Trophoblast cell (in vitro differentiated cells and primary cell): ENCODE data around the gene DCC.

ENCODE experiments used
- DNase-seq, 2 donors: peaks; one replicate each; pipeline ENCODE4 v3.0.0-alpha.2; 2016
- H2AFZ ChIP-seq: 2 replicates; pipeline ENCODE4 v1.6.1; 2013; ENCODE audit warnings: low read length, moderate library complexity, mild to moderate bottlenecking; ENCODE audit not compliant: insufficient read depth, poor library complexity
- H2AK5ac ChIP-seq: 2 replicates; pipeline ENCODE4 v1.6.1; 2013; ENCODE audit warnings: mild to moderate bottlenecking, low read length
- H2BK120ac ChIP-seq: 2 replicates; pipeline ENCODE4 v1.6.1; 2013; ENCODE audit warnings: low read length, mild to moderate bottlenecking, moderate library complexity; ENCODE audit not compliant: insufficient read depth, poor library complexity
- H2BK12ac ChIP-seq: 2 replicates; pipeline ENCODE4 v1.6.1; 2013; ENCODE audit warnings: mild to moderate bottlenecking, low read length, moderate library complexity
- H2BK5ac ChIP-seq: 2 replicates; pipeline ENCODE4 v1.6.1; 2013; ENCODE audit warnings: low read length, low read depth, moderate library complexity, mild to moderate bottlenecking; ENCODE audit not compliant: poor library complexity
- H3K14ac ChIP-seq: 2 replicates; pipeline ENCODE4 v1.6.1; 2013; ENCODE audit warnings: mild to moderate bottlenecking, low read length
- H3K18ac ChIP-seq: 2 replicates; pipeline ENCODE4 v1.6.1; 2013; ENCODE audit warnings: mild to moderate bottlenecking, low read length
- H3K23ac ChIP-seq: 2 replicates; pipeline ENCODE4 v1.6.1; 2013; ENCODE audit warnings: low read length
- H3K27ac ChIP-seq: 2 replicates; pipeline ENCODE4 v1.5.1; 2013; ENCODE audit warnings: low read depth, mild to moderate bottlenecking, inconsistent platforms, low read length, moderate library complexity
- H3K27me3 ChIP-seq: 2 replicates; pipeline ENCODE4 v1.6.1; 2013; ENCODE audit warnings: inconsistent platforms, mild to moderate bottlenecking, low read length, moderate library complexity; ENCODE audit not compliant: insufficient read depth
- H3K36me3 ChIP-seq, 2 experiments: 1 replicate in 1 of 2; 2 replicates in 1 of 2; pipeline ENCODE4 v1.6.1; 2013; ENCODE audit warnings: low read length in 2 of 2, mild to moderate bottlenecking in 2 of 2, moderate library complexity in 1 of 2; ENCODE audit not compliant: insufficient read depth in 2 of 2, control insufficient read depth in 1 of 2
- H3K4ac ChIP-seq: 2 replicates; pipeline ENCODE4 v1.6.1; 2013; ENCODE audit warnings: low read depth, mild to moderate bottlenecking, low read length, moderate library complexity
- H3K4me1 ChIP-seq, 2 experiments: 1 replicate in 1 of 2; 2 replicates in 1 of 2; pipeline ENCODE4 v1.6.1; 2013; ENCODE audit warnings: low read length in 2 of 2, mild to moderate bottlenecking in 2 of 2, moderate library complexity in 1 of 2; ENCODE audit not compliant: insufficient read depth in 2 of 2, control insufficient read depth in 1 of 2
- H3K4me2 ChIP-seq: 2 replicates; pipeline ENCODE4 v1.6.1; 2013; ENCODE audit warnings: inconsistent platforms, mild to moderate bottlenecking, low read length, moderate library complexity
- H3K4me3 ChIP-seq: 2 replicates; pipeline ENCODE4 v1.5.1; 2013; ENCODE audit warnings: mild to moderate bottlenecking, low read depth, low read length, inconsistent platforms
- H3K79me1 ChIP-seq: one replicate; pipeline ENCODE4 v1.6.1; 2013; ENCODE audit warnings: low read length
- H3K79me2 ChIP-seq: 2 replicates; pipeline ENCODE4 v1.6.1; 2013; ENCODE audit warnings: low read length, mild to moderate bottlenecking; ENCODE audit not compliant: control insufficient read depth, insufficient read depth, poor library complexity
- H3K9ac ChIP-seq: 2 replicates; pipeline ENCODE4 v1.6.1; 2013; ENCODE audit warnings: mild to moderate bottlenecking, low read length
- H3K9me3 ChIP-seq: 2 replicates; pipeline ENCODE4 v1.6.1; 2013; ENCODE audit warnings: low read depth, mild to moderate bottlenecking, control low read depth, inconsistent platforms, low read length; ENCODE audit not compliant: insufficient read depth
- H4K12ac ChIP-seq: 2 replicates; pipeline ENCODE4 v1.6.1; 2013; ENCODE audit warnings: low read depth, mild to moderate bottlenecking, low read length, moderate library complexity
- H4K8ac ChIP-seq: 2 replicates; pipeline ENCODE4 v1.6.1; 2013; ENCODE audit warnings: low read depth, mild to moderate bottlenecking, low read length, moderate library complexity
- H4K91ac ChIP-seq: one replicate; pipeline ENCODE4 v1.6.1; 2013; ENCODE audit warnings: low read depth, mild to moderate bottlenecking, low read length, moderate library complexity
- WGBS: extraction: QIAGEN DNeasy Blood & Tissue Kit; methylation state at CpG from one replicate; pipeline ENCODE4 v1.1.7; 2013; ENCODE audit warnings: missing lambda C conversion rate; ENCODE audit not compliant: insufficient read length, insufficient coverage; ENCODE audit errors: extremely low coverage; 5-methylcytosine and 5-hydroxymethylcytosine counted together

Gene DCC

DNA sequence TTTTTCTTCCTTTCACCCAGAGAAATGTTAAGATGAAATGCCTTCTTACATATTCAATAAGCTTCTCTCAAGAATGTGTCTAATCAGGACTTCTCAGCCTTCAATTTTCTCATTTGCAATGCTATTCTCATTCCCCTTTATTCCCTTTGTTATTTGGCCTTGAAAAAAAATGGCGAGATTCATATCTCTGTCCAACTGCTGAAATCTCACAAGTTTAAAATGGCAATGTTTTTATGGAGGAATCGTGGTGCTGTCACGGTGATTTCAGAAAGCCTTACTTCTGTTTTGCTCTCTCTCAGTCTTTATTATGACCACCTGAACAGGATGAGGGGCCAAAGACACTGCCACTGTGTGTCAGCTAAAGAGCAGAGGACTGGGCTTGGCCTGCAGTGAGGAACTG is 928.5 kb downstream of the DCC start:
- Histone ChIP-seq H3K27ac (no peak overlapping the region), H3K23ac (no peak overlapping the region), H3K36me3 (no peaks in the 10 kb centered on the region), H3K79me1 (no peaks in the 10 kb centered on the region), H2AK5ac (no peak overlapping the region), H2BK5ac (no peak overlapping the region), H3K18ac (no peak overlapping the region), H3K4me3 (no peak overlapping the region), H4K8ac (no peak overlapping the region), H4K91ac (no peak overlapping the region), H3K14ac (no peak overlapping the region), H3K9me3 (no peaks in the 10 kb centered on the region), H2AFZ (no peak overlapping the region), H2BK12ac (no peak overlapping the region), H3K9ac (no peak overlapping the region), H3K79me2 (no peaks in the 10 kb centered on the region), H3K4me1 (no peaks in the 10 kb centered on the region), H4K12ac (no peak overlapping the region), H3K27me3 (no peaks in the 10 kb centered on the region), H2BK120ac (no peak overlapping the region), H3K4me2 (no peak overlapping the region), H3K4ac (no peak overlapping the region)
- no CpG with 5 or more reads among the region's 3 CpGs for WGBS
- no peak for DNase-seq

DNA sequence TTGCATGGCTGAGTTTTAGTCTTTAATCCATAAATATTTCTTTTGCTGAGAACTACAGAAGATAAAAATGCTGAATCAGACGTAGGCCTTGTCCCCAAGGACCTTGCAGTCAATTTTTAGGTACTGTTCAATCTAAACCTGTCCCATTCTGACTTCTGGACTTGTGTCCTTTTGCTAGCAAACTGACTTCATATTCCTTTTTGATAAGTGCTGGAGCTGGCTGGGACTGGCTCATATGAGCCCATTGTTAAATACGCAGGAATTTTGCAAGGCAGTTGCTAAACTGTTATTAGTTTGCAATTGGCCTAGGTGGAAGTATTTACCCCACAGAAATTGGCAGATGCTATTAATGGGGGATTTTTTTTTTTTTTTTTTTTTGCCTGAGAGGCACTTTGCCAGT is 941.4 kb downstream of the DCC start:
- H4K91ac ChIP-seq: no peak overlapping the region
- no peaks in the 10 kb centered on the region for H3K4me1 ChIP-seq
- no peak overlapping the region for H3K23ac ChIP-seq
- H2BK120ac ChIP-seq: no peak overlapping the region
- no CpG with 5 or more reads among the region's 2 CpGs for WGBS
- no peaks in the 10 kb centered on the region for H3K27me3 ChIP-seq
- H2BK12ac ChIP-seq: no peak overlapping the region
- no peaks in the 10 kb centered on the region for H3K36me3 ChIP-seq
- no peak overlapping the region for H3K14ac ChIP-seq
- no peak for DNase-seq
- H2AFZ ChIP-seq: no peak overlapping the region
- H3K9me3 ChIP-seq: no peaks in the 10 kb centered on the region
- no peak overlapping the region for H3K9ac ChIP-seq
- H3K27ac ChIP-seq: no peak overlapping the region
- H2AK5ac ChIP-seq: no peak overlapping the region
- no peak overlapping the region for H4K8ac ChIP-seq
- no peaks in the 10 kb centered on the region for H3K79me1 ChIP-seq
- no peak overlapping the region for H3K18ac ChIP-seq
- H3K4me2 ChIP-seq: no peak overlapping the region
- no peak overlapping the region for H3K4ac ChIP-seq
- no peaks in the 10 kb centered on the region for H3K79me2 ChIP-seq
- no peak overlapping the region for H2BK5ac ChIP-seq
- H3K4me3 ChIP-seq: no peak overlapping the region
- no peak overlapping the region for H4K12ac ChIP-seq

DNA sequence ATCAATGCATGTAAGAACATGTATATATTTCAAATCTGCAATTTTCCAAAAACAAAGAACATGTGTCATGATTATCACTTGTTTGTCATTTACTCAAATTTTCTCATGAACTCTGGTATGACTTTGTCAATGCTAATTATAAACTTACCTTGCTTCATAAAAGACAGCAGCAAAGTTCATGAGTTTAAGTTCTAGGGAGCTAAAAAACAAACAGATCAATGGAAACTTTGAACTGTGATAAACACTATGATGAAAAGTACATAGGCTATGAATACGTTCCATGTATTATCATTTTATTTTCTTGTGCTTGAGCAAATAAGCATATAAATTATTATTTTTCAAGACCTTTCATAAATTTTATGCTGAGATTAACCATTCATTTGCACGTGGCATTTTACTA is 943.7 kb downstream of the DCC start:
- Histone ChIP-seq H3K4ac (no peak overlapping the region), H2AK5ac (no peak overlapping the region), H3K79me1 (no peaks in the 10 kb centered on the region), H3K14ac (no peak overlapping the region), H3K4me1 (no peaks in the 10 kb centered on the region), H2BK12ac (no peak overlapping the region), H3K9me3 (no peaks in the 10 kb centered on the region), H2AFZ (no peak overlapping the region), H3K27ac (no peak overlapping the region), H3K4me3 (no peak overlapping the region), H3K18ac (no peak overlapping the region), H4K12ac (no peak overlapping the region), H2BK5ac (no peak overlapping the region), H3K4me2 (no peak overlapping the region), H3K9ac (no peak overlapping the region), H3K27me3 (no peaks in the 10 kb centered on the region), H4K8ac (no peak overlapping the region), H3K36me3 (no peaks in the 10 kb centered on the region), H3K79me2 (no peaks in the 10 kb centered on the region), H2BK120ac (no peak overlapping the region), H3K23ac (no peak overlapping the region), H4K91ac (no peak overlapping the region)
- no CpG with 5 or more reads among the region's 2 CpGs for WGBS
- no peak for DNase-seq

DNA sequence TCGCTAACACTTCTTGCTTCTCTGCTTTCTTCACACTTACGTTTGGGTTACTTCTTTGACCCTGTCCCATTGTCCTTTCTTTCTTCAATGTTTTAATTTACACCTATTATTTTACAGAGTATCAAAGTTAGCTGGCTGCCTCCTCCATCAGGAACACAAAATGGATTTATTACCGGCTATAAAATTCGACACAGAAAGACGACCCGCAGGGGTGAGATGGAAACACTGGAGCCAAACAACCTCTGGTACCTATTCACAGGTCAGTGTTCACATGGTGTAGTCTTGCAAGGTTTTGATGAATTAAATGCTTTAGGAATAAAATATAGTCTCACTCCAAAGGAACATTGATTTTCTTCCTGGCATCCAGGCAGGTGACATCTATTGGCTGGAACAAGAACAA is 965.5 kb downstream of the DCC start:
- H2AK5ac ChIP-seq: no peak overlapping the region
- no peak overlapping the region for H3K9ac ChIP-seq
- no peak overlapping the region for H4K8ac ChIP-seq
- no CpG with 5 or more reads among the region's 6 CpGs for WGBS
- no peak overlapping the region for H3K14ac ChIP-seq
- no peak overlapping the region for H3K4me2 ChIP-seq
- DNase-seq: no peak
- no peak overlapping the region for H2BK5ac ChIP-seq
- H4K91ac ChIP-seq: no peak overlapping the region
- H3K27me3 ChIP-seq: no peaks in the 10 kb centered on the region
- no peak overlapping the region for H3K23ac ChIP-seq
- H3K9me3 ChIP-seq: no peaks in the 10 kb centered on the region
- no peak overlapping the region for H3K27ac ChIP-seq
- no peak overlapping the region for H3K4ac ChIP-seq
- H2BK12ac ChIP-seq: no peak overlapping the region
- no peaks in the 10 kb centered on the region for H3K79me2 ChIP-seq
- H3K36me3 ChIP-seq: no peaks in the 10 kb centered on the region
- H2BK120ac ChIP-seq: no peak overlapping the region
- H2AFZ ChIP-seq: no peak overlapping the region
- H3K79me1 ChIP-seq: no peaks in the 10 kb centered on the region
- H3K18ac ChIP-seq: no peak overlapping the region
- no peak overlapping the region for H4K12ac ChIP-seq
- no peaks in the 10 kb centered on the region for H3K4me1 ChIP-seq
- H3K4me3 ChIP-seq: no peak overlapping the region
